WI38 (cell line): Measurements from ENCODE around the gene ABCG2.

Source experiments
- H3K4me3 ChIP-seq: 2 replicates; pipeline ENCODE4 v1.5.1; 2011; ENCODE audit warnings: low read depth, mild to moderate bottlenecking, control low read depth, low read length
- TF ChIP-seq, protein P1 (sequence below): IDR thresholded peaks from 2 replicates; pipeline ENCODE4 v1.5.1; 2012; ENCODE audit warnings: low read depth, mild to moderate bottlenecking, control low read depth, low read length

ABCG2 gene

DNA sequence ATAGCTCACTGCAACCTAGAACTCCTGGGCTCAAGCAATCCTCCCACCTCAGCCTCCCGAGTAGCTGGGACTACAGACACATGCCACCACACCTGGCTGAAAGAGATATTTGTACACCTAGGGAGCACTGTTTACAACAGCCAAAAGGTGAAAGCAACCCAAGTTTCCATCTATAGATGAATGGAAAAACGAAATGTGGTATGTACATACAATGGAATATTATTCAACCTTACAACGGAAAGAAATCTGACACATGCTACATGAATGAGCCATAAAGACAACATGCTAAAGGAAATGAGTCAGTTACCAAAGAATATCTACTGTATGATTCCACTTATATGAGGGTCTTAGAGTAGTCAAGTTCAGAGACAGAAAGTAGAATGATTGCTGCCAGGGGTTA, 52.2 kb downstream of the ABCG2 start:
- TF ChIP-seq, protein P1, sequence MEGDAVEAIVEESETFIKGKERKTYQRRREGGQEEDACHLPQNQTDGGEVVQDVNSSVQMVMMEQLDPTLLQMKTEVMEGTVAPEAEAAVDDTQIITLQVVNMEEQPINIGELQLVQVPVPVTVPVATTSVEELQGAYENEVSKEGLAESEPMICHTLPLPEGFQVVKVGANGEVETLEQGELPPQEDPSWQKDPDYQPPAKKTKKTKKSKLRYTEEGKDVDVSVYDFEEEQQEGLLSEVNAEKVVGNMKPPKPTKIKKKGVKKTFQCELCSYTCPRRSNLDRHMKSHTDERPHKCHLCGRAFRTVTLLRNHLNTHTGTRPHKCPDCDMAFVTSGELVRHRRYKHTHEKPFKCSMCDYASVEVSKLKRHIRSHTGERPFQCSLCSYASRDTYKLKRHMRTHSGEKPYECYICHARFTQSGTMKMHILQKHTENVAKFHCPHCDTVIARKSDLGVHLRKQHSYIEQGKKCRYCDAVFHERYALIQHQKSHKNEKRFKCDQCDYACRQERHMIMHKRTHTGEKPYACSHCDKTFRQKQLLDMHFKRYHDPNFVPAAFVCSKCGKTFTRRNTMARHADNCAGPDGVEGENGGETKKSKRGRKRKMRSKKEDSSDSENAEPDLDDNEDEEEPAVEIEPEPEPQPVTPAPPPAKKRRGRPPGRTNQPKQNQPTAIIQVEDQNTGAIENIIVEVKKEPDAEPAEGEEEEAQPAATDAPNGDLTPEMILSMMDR = no peak
- H3K4me3 ChIP-seq = no peak overlapping the region

GRCh38 chr4:88104902-88105610, 53.4 kb downstream of the ABCG2 start:
- TF ChIP-seq, protein P1 = no peak
- H3K4me3 ChIP-seq = no peak overlapping the region

DNA sequence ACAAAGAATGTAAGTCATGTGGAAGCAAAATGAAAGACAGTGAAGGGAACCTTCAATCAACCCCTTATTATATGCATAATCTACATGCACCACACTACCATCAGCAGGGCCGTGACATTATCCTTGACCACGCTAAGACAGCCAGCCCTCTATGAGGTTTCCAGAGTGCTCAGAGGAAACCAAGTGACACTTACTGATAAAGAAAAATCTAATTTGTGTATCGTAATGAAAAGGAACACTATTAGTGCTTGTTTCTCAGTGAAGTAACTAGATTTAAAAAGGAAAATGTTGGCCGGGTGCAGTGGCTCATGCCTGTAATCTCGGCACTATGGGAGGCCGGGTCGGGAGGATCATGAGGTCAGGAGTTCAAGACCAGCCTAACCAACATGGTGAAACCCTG, 56.4 kb downstream of the ABCG2 start:
- TF ChIP-seq, protein P1 = no peak
- no peak overlapping the region for H3K4me3 ChIP-seq

GRCh38 chr4:88101165-88101564, 57.3 kb downstream of the ABCG2 start:
- no peak overlapping the region for H3K4me3 ChIP-seq
- TF ChIP-seq, protein P1 = no peak

DNA sequence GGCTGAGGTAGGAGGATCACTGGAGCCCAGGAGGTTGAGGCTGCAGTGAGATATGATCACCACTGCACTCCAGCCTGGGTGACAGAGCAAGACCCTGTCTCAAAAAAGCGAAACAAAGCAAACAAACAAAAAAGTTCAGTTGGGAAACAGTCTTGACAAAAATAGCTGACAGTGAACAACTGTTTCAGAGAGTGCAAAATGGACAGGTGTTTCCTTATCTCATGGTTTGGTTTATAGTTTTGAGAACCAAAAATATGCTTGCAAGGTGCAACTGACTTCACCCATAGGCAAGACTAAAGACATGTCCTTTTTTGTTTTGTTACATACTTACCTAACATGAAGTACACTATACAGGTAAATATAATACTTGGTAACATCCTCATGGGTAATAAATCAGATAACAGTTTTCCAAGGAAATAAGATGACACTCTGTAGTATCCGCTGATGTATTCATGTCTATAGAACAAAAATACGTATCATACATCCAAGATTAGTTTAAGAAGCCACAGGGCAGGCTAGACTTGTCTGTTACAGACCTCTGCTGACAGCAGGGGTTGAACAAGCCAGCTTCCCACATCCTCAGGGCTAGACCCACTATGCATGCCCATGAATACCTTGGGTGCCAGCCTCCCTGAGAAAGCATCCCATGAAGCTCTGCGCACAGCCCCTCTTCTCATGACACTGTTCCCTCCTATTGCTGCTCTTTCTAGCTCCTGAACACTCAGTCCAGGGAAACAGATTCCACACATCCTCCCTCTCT, 59.3 kb downstream of the ABCG2 start:
- TF ChIP-seq, protein P1 = no peak
- H3K4me3 ChIP-seq = no peak overlapping the region

GRCh38 chr4:88097781-88098180, 60.7 kb downstream of the ABCG2 start:
- TF ChIP-seq, protein P1 = no peak
- H3K4me3 ChIP-seq = no peak overlapping the region

- TF ChIP-seq, protein P1 = no peak
- H3K4me3 ChIP-seq = no peak overlapping the region
Measured at GRCh38 chr4:88097301-88097700, 61.1 kb downstream of the ABCG2 start.
